HepG2 (cell line): ENCODE data around the gene WIPF2. TPM values are rescaled to one million over a fixed set of nuclear protein-coding genes. Genes with fewer than 3 reads are reported as not detected.

Experiments used
- ATRX ChIP-seq: sonication (generic); formaldehyde crosslinking; IDR thresholded peaks from 2 replicates; pipeline ENCODE4 v1.4.0; 2020; ENCODE audit warnings: missing genetic modification reagents, borderline replicate concordance
- EP300 ChIP-seq, 3 experiments: sonication (generic) in 1 of 3; formaldehyde crosslinking in 1 of 3; IDR thresholded peaks; 2 replicates each; pipeline versions ENCODE4 v1.5.1 to v1.6.1; 2011 to 2020; ENCODE audit warnings: low read depth in 2 of 3, low read length in 2 of 3, borderline replicate concordance in 1 of 3, improper control_type of control experiment in 1 of 3, mild to moderate bottlenecking in 1 of 3, missing genetic modification reagents in 1 of 3, moderate library complexity in 1 of 3
- FOXA1 ChIP-seq, 2 experiments: fragments of 450-650 bp in 1 of 2; sonication (generic) in 1 of 2; formaldehyde crosslinking in 1 of 2; IDR thresholded peaks; 2 replicates each; pipeline versions ENCODE4 v1.4.0 to v1.6.1; 2016 to 2020; ENCODE audit warnings: missing genetic modification reagents in 1 of 2
- GATAD2A ChIP-seq: IDR thresholded peaks from 2 replicates; pipeline ENCODE4 v1.6.1; 2016
- NFE2L1 ChIP-seq: sonication (generic); formaldehyde crosslinking; IDR thresholded peaks from 2 replicates; pipeline ENCODE4 v1.4.0; 2020; ENCODE audit warnings: missing genetic modification reagents, mild to moderate bottlenecking, borderline replicate concordance
- PRDM10 ChIP-seq: sonication (generic); formaldehyde crosslinking; IDR thresholded peaks from 2 replicates; pipeline ENCODE4 v1.4.0; 2020; ENCODE audit warnings: low read depth, missing genetic modification reagents
- RARA ChIP-seq: IDR thresholded peaks from 2 replicates; pipeline ENCODE4 v1.6.1; 2016; ENCODE audit warnings: missing genetic modification reagents, missing compliant biosample characterization
- SMC3 ChIP-seq: IDR thresholded peaks from 2 replicates; pipeline ENCODE4 v1.6.1; 2011; ENCODE audit warnings: low read length, improper control_type of control experiment
- TOPORS ChIP-seq: sonication (generic); formaldehyde crosslinking; IDR thresholded peaks from 2 replicates; pipeline ENCODE4 v1.8.0; 2023; ENCODE audit warnings: mild to moderate bottlenecking, missing genetic modification reagents
- ZNF10 ChIP-seq: sonication (generic); formaldehyde crosslinking; IDR thresholded peaks from 2 replicates; pipeline ENCODE4 v1.4.0; 2020; ENCODE audit warnings: mild to moderate bottlenecking, low read depth, missing genetic modification reagents, borderline replicate concordance
- ZNF331 ChIP-seq: sonication (generic); formaldehyde crosslinking; IDR thresholded peaks from 2 replicates; pipeline ENCODE4 v1.4.0; 2020; ENCODE audit warnings: missing genetic modification reagents
- ZNF556 ChIP-seq: sonication (generic); formaldehyde crosslinking; IDR thresholded peaks from 2 replicates; pipeline ENCODE4 v1.4.0; 2020; ENCODE audit warnings: mild to moderate bottlenecking, missing genetic modification reagents, borderline replicate concordance
- ZNF567 ChIP-seq: sonication (generic); formaldehyde crosslinking; IDR thresholded peaks from 2 replicates; pipeline ENCODE4 v1.8.1; 2023; ENCODE audit warnings: mild to moderate bottlenecking, missing genetic modification reagents, borderline replicate concordance
- ZNF749 ChIP-seq: sonication (generic); formaldehyde crosslinking; IDR thresholded peaks from 2 replicates; pipeline ENCODE4 v1.8.0; 2022; ENCODE audit warnings: mild to moderate bottlenecking, missing genetic modification reagents, moderate library complexity, borderline replicate concordance
- polyA plus RNA-seq, 8 experiments: library from polyadenylated mRNA; depleted of rRNA in 3 of 8; stranded (reverse) in 7 of 8; unstranded in 1 of 8; fragments of >200 nt; fragmentation: Illumina TruSeq in 4 of 8; extraction: Trizol in 4 of 8; gene quantifications; 2 replicates each; pipeline versions ENCODE4 v1.2.1 to v1.2.3, GENCODE V29; 2011 to 2016; ENCODE audit warnings: low read depth in 4 of 8, missing spikeins in 1 of 8, mixed read lengths in 1 of 8; ENCODE audit not compliant: insufficient read depth in 1 of 8
- total RNA-seq, 5 experiments: library from RNA; depleted of rRNA; stranded (reverse); fragments of >200 nt; fragmentation: Illumina TruSeq; extraction: Trizol; gene quantifications; 2 replicates each; pipeline ENCODE4 v1.2.3, GENCODE V29; 2016; ENCODE audit warnings: low read depth in 1 of 5
- TF ChIP-seq, protein P1 (sequence below): sonication (generic); formaldehyde crosslinking; IDR thresholded peaks from 2 replicates; pipeline ENCODE4 v1.8.1; 2023; ENCODE audit warnings: mild to moderate bottlenecking, missing genetic modification reagents
- TF ChIP-seq, protein P2 (sequence below): sonication (generic); formaldehyde crosslinking; IDR thresholded peaks from 2 replicates; pipeline ENCODE4 v1.8.0; 2022; ENCODE audit warnings: missing genetic modification reagents, mild to moderate bottlenecking, borderline replicate concordance
- TF ChIP-seq, protein P3 (sequence below): IDR thresholded peaks from 2 replicates; pipeline ENCODE4 v1.6.1; 2012; ENCODE audit warnings: inconsistent platforms

WIPF2 gene
- total and polyA plus RNA-seq, 2 of the 13 experiments (the other 11 are each of a cell fraction or from before 2014, with no cell fraction given), result 7.2 to 10.8 TPM

- TF ChIP-seq ATRX (CRISPR knock-in tag) (peak; percentile 66; the same call in 1 of the 2 replicates), TOPORS (CRISPR knock-in tag) (peak; percentile 84; the same call in 1 of the 2 replicates), EP300 (IDR thresholded peaks at IDR 0.05; ENCODE audit: low read depth in 2 of 2, low read length in 2 of 2) (peak; percentile 5 to 16; a peak in 1 of 4 replicates), EP300 (CRISPR knock-in tag; IDR thresholded peaks at IDR 0.05; ENCODE audit: borderline replicate concordance) (no peak; the same call in 1 of the 2 replicates), ZNF556 (CRISPR knock-in tag) (peak; percentile 52; the same call in 1 of the 2 replicates), NFE2L1 (CRISPR knock-in tag) (no peak), PRDM10 (CRISPR knock-in tag) (peak; percentile 94), GATAD2A (no peak), FOXA1 (IDR thresholded peaks at IDR 0.05) (no peak), FOXA1 (CRISPR knock-in tag; IDR thresholded peaks at IDR 0.05) (peak; percentile 25; the same call in 1 of the 2 replicates), ZNF749 (0 out of 2 replicates have a peak, but pooled peaks have one; percentile 56), ZNF10 (CRISPR knock-in tag) (no peak), ZNF331 (CRISPR knock-in tag) (peak; percentile 27), ZNF567 (CRISPR knock-in tag) (0 out of 2 replicates have a peak, but pooled peaks have one; percentile 83), SMC3 (no peak), RARA (CRISPR knock-in tag) (no peak; the same call in 1 of the 2 replicates)
- TF ChIP-seq, protein P1, sequence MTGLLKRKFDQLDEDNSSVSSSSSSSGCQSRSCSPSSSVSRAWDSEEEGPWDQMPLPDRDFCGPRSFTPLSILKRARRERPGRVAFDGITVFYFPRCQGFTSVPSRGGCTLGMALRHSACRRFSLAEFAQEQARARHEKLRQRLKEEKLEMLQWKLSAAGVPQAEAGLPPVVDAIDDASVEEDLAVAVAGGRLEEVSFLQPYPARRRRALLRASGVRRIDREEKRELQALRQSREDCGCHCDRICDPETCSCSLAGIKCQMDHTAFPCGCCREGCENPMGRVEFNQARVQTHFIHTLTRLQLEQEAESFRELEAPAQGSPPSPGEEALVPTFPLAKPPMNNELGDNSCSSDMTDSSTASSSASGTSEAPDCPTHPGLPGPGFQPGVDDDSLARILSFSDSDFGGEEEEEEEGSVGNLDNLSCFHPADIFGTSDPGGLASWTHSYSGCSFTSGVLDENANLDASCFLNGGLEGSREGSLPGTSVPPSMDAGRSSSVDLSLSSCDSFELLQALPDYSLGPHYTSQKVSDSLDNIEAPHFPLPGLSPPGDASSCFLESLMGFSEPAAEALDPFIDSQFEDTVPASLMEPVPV (CRISPR knock-in tag), result peak; percentile 94
- TF ChIP-seq, protein P2, sequence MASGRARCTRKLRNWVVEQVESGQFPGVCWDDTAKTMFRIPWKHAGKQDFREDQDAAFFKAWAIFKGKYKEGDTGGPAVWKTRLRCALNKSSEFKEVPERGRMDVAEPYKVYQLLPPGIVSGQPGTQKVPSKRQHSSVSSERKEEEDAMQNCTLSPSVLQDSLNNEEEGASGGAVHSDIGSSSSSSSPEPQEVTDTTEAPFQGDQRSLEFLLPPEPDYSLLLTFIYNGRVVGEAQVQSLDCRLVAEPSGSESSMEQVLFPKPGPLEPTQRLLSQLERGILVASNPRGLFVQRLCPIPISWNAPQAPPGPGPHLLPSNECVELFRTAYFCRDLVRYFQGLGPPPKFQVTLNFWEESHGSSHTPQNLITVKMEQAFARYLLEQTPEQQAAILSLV (CRISPR knock-in tag), result peak; percentile 47; the same call in 1 of the 2 replicates
- TF ChIP-seq, protein P3, sequence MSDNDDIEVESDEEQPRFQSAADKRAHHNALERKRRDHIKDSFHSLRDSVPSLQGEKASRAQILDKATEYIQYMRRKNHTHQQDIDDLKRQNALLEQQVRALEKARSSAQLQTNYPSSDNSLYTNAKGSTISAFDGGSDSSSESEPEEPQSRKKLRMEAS, result peak; percentile 90
Measured at GRCh38 chr17:40287494-40288369, 68.6 kb downstream of the WIPF2 start, which contains the start of gene CDC6 (continued).
